ENCODE measurements around the gene CARD6. TPM values are rescaled to one million over a fixed set of nuclear protein-coding genes. Genes with fewer than 3 reads are reported as not detected.

Gene CARD6
- total and polyA plus RNA-seq, 2 of the 8 experiments (the other 6 are each of a cell fraction or from before 2014, with no cell fraction given), result 0.41 to 0.50 TPM

- TF ChIP-seq MAX (IDR thresholded peaks at IDR 0.05), result no peak
- no peak for TF ChIP-seq EP300 (IDR thresholded peaks at IDR 0.05; ENCODE audit: borderline replicate concordance in 1 of 2, low read depth in 2 of 2, low read length in 2 of 2)
Observed at GRCh38 chr5:40847525-40847924, 6.4 kb downstream of the CARD6 start (continued).

Measured in H1 (cell line).